Central memory CD8-positive, alpha-beta T cell (primary cell): Measurements from ENCODE around the gene CD2BP2.
A peak's percentile ranks its signal among the peaks of the same experiment; 100 is the strongest.
"Not testable (repeated sequence)": the region's sequence is repeated elsewhere in the genome, so short reads cannot be mapped to it uniquely, and the experiment has no call there.

Experiments used
- ATAC-seq: fragments of 150-1000 bp; cut with Tn5 transposase; replicated peaks from 2 replicates; pipeline ENCODE4 v1.10.0; 2022; ENCODE audit warnings: mild to moderate bottlenecking, moderate FRiP score, moderate number of reproducible peaks; ENCODE audit not compliant: poor library complexity, severe bottlenecking; ENCODE audit errors: extremely low read depth
- DNase-seq, 2 donors: peaks; one replicate each; pipeline ENCODE4 v3.0.0; 2021; ENCODE audit warnings: low spot score in 2 of 2
- H3K27ac Mint-ChIP-seq: one replicate; pipeline ENCODE4 v1.8.0; 2022; ENCODE audit warnings: low read depth, mild to moderate bottlenecking, moderate library complexity, mixed read lengths
- H3K27me3 Mint-ChIP-seq: one replicate; pipeline ENCODE4 v1.8.0; 2022; ENCODE audit warnings: mixed read lengths
- H3K36me3 Mint-ChIP-seq: one replicate; pipeline ENCODE4 v1.8.0; 2022; ENCODE audit warnings: mild to moderate bottlenecking, moderate library complexity, mixed read lengths; ENCODE audit not compliant: insufficient read depth
- H3K4me1 Mint-ChIP-seq: one replicate; pipeline ENCODE4 v1.8.0; 2022; ENCODE audit warnings: mixed read lengths
- H3K4me3 Mint-ChIP-seq: one replicate; pipeline ENCODE4 v1.8.0; 2022; ENCODE audit warnings: mild to moderate bottlenecking, moderate library complexity, mixed read lengths
- H3K9me3 Mint-ChIP-seq: one replicate; pipeline ENCODE4 v1.8.0; 2022; ENCODE audit warnings: mixed read lengths

Gene CD2BP2

GRCh38 chr16:30352488-30353401 is 2.4 kb downstream of the CD2BP2 start:
- peaks cover 39% of the 10 kb centered on the region for H3K36me3 Mint-ChIP-seq
- H3K27me3 Mint-ChIP-seq, result no peaks in the 10 kb centered on the region
- ATAC-seq (no peak), DNase-seq (no peak)
- H3K9me3 Mint-ChIP-seq, result no peaks in the 10 kb centered on the region
- H3K4me3 Mint-ChIP-seq, result no peak overlapping the region
- peak overlapping the region; percentile 32 for H3K27ac Mint-ChIP-seq
- H3K4me1 Mint-ChIP-seq, result peaks cover 75% of the 10 kb centered on the region

GRCh38 chr16:30351586-30352419 is 3.3 kb downstream of the CD2BP2 start:
- DNase-seq (no peak), ATAC-seq (no peak)
- Mint-ChIP-seq H3K36me3 (peaks cover 34% of the 10 kb centered on the region), H3K4me1 (peaks cover 69% of the 10 kb centered on the region), H3K4me3 (peak overlapping the region; percentile 16), H3K27me3 (no peaks in the 10 kb centered on the region), H3K9me3 (no peaks in the 10 kb centered on the region), H3K27ac (peak overlapping the region; percentile 77)

- peaks cover 34% of the 10 kb centered on the region for H3K36me3 Mint-ChIP-seq
- H3K27ac Mint-ChIP-seq, result peak overlapping the region; percentile 77
- no peaks in the 10 kb centered on the region for H3K27me3 Mint-ChIP-seq
- DNase-seq (no peak), ATAC-seq (no peak)
- H3K4me1 Mint-ChIP-seq, result peaks cover 63% of the 10 kb centered on the region
- H3K4me3 Mint-ChIP-seq, result peak overlapping the region; percentile 23
- no peaks in the 10 kb centered on the region for H3K9me3 Mint-ChIP-seq
Measured at GRCh38 chr16:30351001-30351441, 4.1 kb downstream of the CD2BP2 start.

- Mint-ChIP-seq H3K27me3 (no peaks in the 10 kb centered on the region), H3K4me1 (peaks cover 56% of the 10 kb centered on the region), H3K36me3 (peaks cover 34% of the 10 kb centered on the region), H3K27ac (peak overlapping the region; percentile 77), H3K9me3 (no peaks in the 10 kb centered on the region), H3K4me3 (peak overlapping the region; percentile 23)
- peak; percentile 57 for ATAC-seq
- no peak for DNase-seq
Measured at GRCh38 chr16:30350134-30350871, 4.8 kb downstream of the CD2BP2 start.

GRCh38 chr16:30349675-30350074 is 5.4 kb downstream of the CD2BP2 start:
- peaks cover 49% of the 10 kb centered on the region for H3K4me1 Mint-ChIP-seq
- peaks cover 30% of the 10 kb centered on the region for H3K36me3 Mint-ChIP-seq
- no peak for DNase-seq
- H3K27me3 Mint-ChIP-seq, result no peaks in the 10 kb centered on the region
- peak; percentile 10 for ATAC-seq
- peak overlapping the region; percentile 77 for H3K27ac Mint-ChIP-seq
- peak overlapping the region; percentile 8 for H3K4me3 Mint-ChIP-seq
- H3K9me3 Mint-ChIP-seq, result no peaks in the 10 kb centered on the region

GRCh38 chr16:30348929-30349328 is 6.2 kb downstream of the CD2BP2 start:
- H3K27ac Mint-ChIP-seq, result peak overlapping the region; percentile 77
- H3K9me3 Mint-ChIP-seq, result no peaks in the 10 kb centered on the region
- no peak overlapping the region for H3K4me3 Mint-ChIP-seq
- ATAC-seq (no peak), DNase-seq (no peak)
- peaks cover 43% of the 10 kb centered on the region for H3K4me1 Mint-ChIP-seq
- H3K27me3 Mint-ChIP-seq, result no peaks in the 10 kb centered on the region
- H3K36me3 Mint-ChIP-seq, result peaks cover 23% of the 10 kb centered on the region

- Mint-ChIP-seq H3K27ac (no peak overlapping the region), H3K9me3 (no peaks in the 10 kb centered on the region), H3K27me3 (no peaks in the 10 kb centered on the region), H3K36me3 (peaks cover 18% of the 10 kb centered on the region), H3K4me3 (no peak overlapping the region), H3K4me1 (peaks cover 36% of the 10 kb centered on the region)
- no peak for ATAC-seq
- DNase-seq, result no peak
Measured at GRCh38 chr16:30348113-30348512, 7.0 kb downstream of the CD2BP2 start.

- Mint-ChIP-seq H3K4me1 (peaks cover 24% of the 10 kb centered on the region), H3K9me3 (no peaks in the 10 kb centered on the region), H3K36me3 (peaks cover 10% of the 10 kb centered on the region), H3K27me3 (no peaks in the 10 kb centered on the region), H3K27ac (no peak overlapping the region), H3K4me3 (no peak overlapping the region)
- no peak for DNase-seq
- ATAC-seq, result no peak
Measured at GRCh38 chr16:30346286-30346685, 8.8 kb downstream of the CD2BP2 start.

GRCh38 chr16:30343491-30343820 is 11.7 kb downstream of the CD2BP2 start:
- H3K4me1 Mint-ChIP-seq, H3K9me3 Mint-ChIP-seq, H3K4me3 Mint-ChIP-seq, H3K36me3 Mint-ChIP-seq, DNase-seq, ATAC-seq, H3K27me3 Mint-ChIP-seq, H3K27ac Mint-ChIP-seq: not testable (repeated sequence)

GRCh38 chr16:30342751-30343490 is 12.2 kb downstream of the CD2BP2 start:
- ATAC-seq (no peak), DNase-seq (no peak)
- Mint-ChIP-seq H3K27me3 (no peaks in the 10 kb centered on the region), H3K4me3 (no peak overlapping the region), H3K4me1 (no peaks in the 10 kb centered on the region), H3K9me3 (no peaks in the 10 kb centered on the region), H3K27ac (no peak overlapping the region), H3K36me3 (peaks cover 3% of the 10 kb centered on the region)

- H3K4me1 Mint-ChIP-seq, H3K4me3 Mint-ChIP-seq, H3K36me3 Mint-ChIP-seq, H3K9me3 Mint-ChIP-seq, H3K27ac Mint-ChIP-seq, H3K27me3 Mint-ChIP-seq, DNase-seq, ATAC-seq: not testable (repeated sequence)
Measured at GRCh38 chr16:30341971-30342370, 13.1 kb downstream of the CD2BP2 start.

- ATAC-seq, result no peak
- Mint-ChIP-seq H3K27me3 (no peaks in the 10 kb centered on the region), H3K27ac (no peak overlapping the region), H3K36me3 (peaks cover 5% of the 10 kb centered on the region), H3K9me3 (no peaks in the 10 kb centered on the region), H3K4me3 (no peak overlapping the region), H3K4me1 (peaks cover 6% of the 10 kb centered on the region)
- DNase-seq, result no peak
Measured at GRCh38 chr16:30340621-30341020, 14.5 kb downstream of the CD2BP2 start.
